GM23338 (cell line): Measurements from ENCODE around the gene TMEM204. TPM values are rescaled to one million over a fixed set of nuclear protein-coding genes. Genes with fewer than 3 reads are reported as not detected.

Experiments
- ATAC-seq: fragments of 200-7000 bp; cut with Tn5 transposase; 3 replicates; pipeline ENCODE4 v1.9.1; 2020
- DNase-seq: peaks from one replicate; pipeline ENCODE4 v3.0.0-alpha.2; 2015; ENCODE audit warnings: low spot score
- H2AFZ ChIP-seq: fragments of 200-600 bp; sonication (generic); 2 replicates; pipeline ENCODE4 v1.8.0; 2016; ENCODE audit warnings: antibody characterized with exemption, mild to moderate bottlenecking, moderate library complexity
- H3F3A ChIP-seq: fragments of 200-600 bp; sonication (generic); replicated peaks from 2 replicates; pipeline ENCODE4 v1.8.0; 2017; ENCODE audit warnings: antibody characterized with exemption, mixed run types, low read depth
- H3K27ac ChIP-seq: fragments of 200-600 bp; sonication (generic); 2 replicates; pipeline ENCODE4 v1.6.1; 2016; ENCODE audit warnings: low read depth
- H3K27me3 ChIP-seq: fragments of 200-600 bp; sonication (generic); 2 replicates; pipeline ENCODE4 v1.8.0; 2016; ENCODE audit warnings: mild to moderate bottlenecking, mixed run types, moderate library complexity; ENCODE audit not compliant: insufficient read depth
- H3K36me3 ChIP-seq: fragments of 200-600 bp; sonication (generic); 2 replicates; pipeline ENCODE4 v1.8.0; 2016; ENCODE audit warnings: mild to moderate bottlenecking; ENCODE audit not compliant: insufficient read depth
- H3K4me1 ChIP-seq: fragments of 200-600 bp; sonication (generic); 2 replicates; pipeline ENCODE4 v1.8.0; 2016; ENCODE audit warnings: mild to moderate bottlenecking, moderate library complexity; ENCODE audit not compliant: insufficient read depth
- H3K4me2 ChIP-seq: fragments of 200-600 bp; sonication (generic); 2 replicates; pipeline ENCODE4 v1.7.1; 2017; ENCODE audit warnings: mixed run types
- H3K4me3 ChIP-seq: fragments of 200-600 bp; sonication (generic); 2 replicates; pipeline ENCODE4 v1.6.1; 2016; ENCODE audit warnings: mixed run types
- H3K79me2 ChIP-seq: fragments of 200-600 bp; sonication (generic); replicated peaks from 2 replicates; pipeline ENCODE4 v1.8.0; 2017; ENCODE audit warnings: mild to moderate bottlenecking; ENCODE audit not compliant: insufficient read depth
- H3K9me2 ChIP-seq: fragments of 200-600 bp; sonication (generic); 2 replicates; pipeline ENCODE4 v1.8.0; 2017; ENCODE audit not compliant: insufficient read depth
- H4K20me1 ChIP-seq: fragments of 200-600 bp; sonication (generic); replicated peaks from 2 replicates; pipeline ENCODE4 v1.8.0; 2017; ENCODE audit warnings: mild to moderate bottlenecking; ENCODE audit not compliant: insufficient read depth
- H3K27ac Mint-ChIP-seq: 2 replicates; pipeline ENCODE4 v1.8.0; 2020; ENCODE audit warnings: inconsistent platforms, mild to moderate bottlenecking, moderate library complexity, mixed read lengths
- H3K27me3 Mint-ChIP-seq: 3 replicates; pipeline ENCODE4 v1.8.0; 2022; ENCODE audit warnings: low read depth, mild to moderate bottlenecking, moderate library complexity, mixed read lengths, inconsistent platforms; ENCODE audit not compliant: insufficient read depth, poor library complexity
- H3K36me3 Mint-ChIP-seq: 3 replicates; pipeline ENCODE4 v1.8.0; 2021; ENCODE audit warnings: low read depth, mild to moderate bottlenecking, inconsistent platforms, moderate library complexity, mixed read lengths
- H3K4me1 Mint-ChIP-seq: 3 replicates; pipeline ENCODE4 v1.8.0; 2020; ENCODE audit warnings: mild to moderate bottlenecking, inconsistent platforms, mixed read lengths
- H3K4me3 Mint-ChIP-seq: 3 replicates; pipeline ENCODE4 v1.8.0; 2021; ENCODE audit warnings: moderate library complexity, mild to moderate bottlenecking, inconsistent platforms, mixed read lengths
- H3K9me3 Mint-ChIP-seq: 3 replicates; pipeline ENCODE4 v1.8.0; 2020; ENCODE audit warnings: moderate library complexity, mild to moderate bottlenecking, inconsistent platforms, mixed read lengths
- CREB1 ChIP-seq: fragments of 250-450 bp; sonication (Bioruptor Pico); IDR thresholded peaks from 2 replicates; pipeline ENCODE4 v1.5.0; 2020; ENCODE audit warnings: low read depth, mild to moderate bottlenecking, moderate library complexity
- EZH2 ChIP-seq: fragments of 200-600 bp; sonication (generic); IDR thresholded peaks from one replicate; pipeline ENCODE4 v1.8.0; 2017; ENCODE audit warnings: antibody characterized with exemption, mild to moderate bottlenecking, low read depth; ENCODE audit not compliant: unreplicated experiment
- EZH2phosphoT487 ChIP-seq: fragments of 200-600 bp; sonication (generic); IDR thresholded peaks from one replicate; pipeline ENCODE4 v1.8.1; 2018; ENCODE audit warnings: antibody characterized with exemption; ENCODE audit not compliant: unreplicated experiment
- JUNB ChIP-seq: IDR thresholded peaks from one replicate; pipeline ENCODE4 v1.6.1; 2016; ENCODE audit warnings: antibody characterized with exemption; ENCODE audit not compliant: unreplicated experiment
- POLR2AphosphoS5 ChIP-seq: IDR thresholded peaks from 2 replicates; pipeline ENCODE4 v1.6.1; 2016; ENCODE audit warnings: antibody characterized with exemption, low read depth
- ZNF331 ChIP-seq: fragments of 250-450 bp; sonication (Bioruptor Pico); IDR thresholded peaks from 2 replicates; pipeline ENCODE4 v1.5.0; 2020; ENCODE audit warnings: low read depth, mild to moderate bottlenecking, moderate library complexity
- polyA plus RNA-seq: library from polyadenylated mRNA; unstranded; fragments of >200 nt; fragmentation: Nextera tagmentation; extraction: Ambion mirVana; gene quantifications from 2 replicates; pipeline ENCODE4 v1.2.1, GENCODE V29; 2016
- total RNA-seq: library from RNA; depleted of rRNA; stranded (reverse); fragments of >200 nt; shearing (Covaris generic); gene quantifications from 2 replicates; pipeline ENCODE4 v1.2.3, GENCODE V29; 2014
- TF ChIP-seq, protein P1 (sequence below), 2 experiments: fragments of 200-600 bp in 1 of 2; sonication (generic) in 1 of 2; conservative IDR thresholded peaks; 2 replicates each; pipeline versions ENCODE4 v1.5.1 to v1.6.1; 2016 to 2017; ENCODE audit warnings: antibody characterized with exemption in 2 of 2, low read depth in 2 of 2, mild to moderate bottlenecking in 2 of 2, moderate library complexity in 1 of 2
- TF ChIP-seq, protein P2 (sequence below): IDR thresholded peaks from one replicate; pipeline ENCODE4 v1.6.1; 2018; ENCODE audit warnings: antibody characterized with exemption; ENCODE audit not compliant: unreplicated experiment

The TMEM204 gene
- total and polyA plus RNA-seq, 2 experiments from 2014 or later, result 0.14 to 0.21 TPM

DNA sequence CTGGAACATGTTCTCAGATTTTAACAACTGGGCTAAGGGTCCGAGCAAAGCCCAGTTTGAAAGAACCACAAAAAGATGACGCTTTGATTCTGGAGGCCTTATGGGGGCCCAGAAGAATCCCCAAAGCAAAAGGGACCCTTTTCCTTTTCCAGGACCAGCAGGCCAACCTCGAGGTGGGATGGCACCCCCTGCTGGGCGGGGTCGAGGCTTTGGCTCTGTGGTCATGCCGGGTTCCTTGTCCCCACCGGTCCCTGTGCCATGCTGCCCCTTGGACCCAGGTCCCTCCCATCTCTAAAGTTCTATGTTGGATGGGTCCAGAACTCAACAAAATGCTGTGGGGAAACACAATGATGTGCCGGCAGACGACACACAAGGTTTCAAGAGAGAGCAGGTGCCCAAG, 30.9 kb downstream of the TMEM204 start:
- no peak overlapping the region for H3K27ac ChIP-seq
- H3K36me3 ChIP-seq, result no peaks in the 10 kb centered on the region
- H4K20me1 ChIP-seq, result no peaks in the 10 kb centered on the region
- TF ChIP-seq POLR2AphosphoS5, result no peak
- TF ChIP-seq, protein P1, sequence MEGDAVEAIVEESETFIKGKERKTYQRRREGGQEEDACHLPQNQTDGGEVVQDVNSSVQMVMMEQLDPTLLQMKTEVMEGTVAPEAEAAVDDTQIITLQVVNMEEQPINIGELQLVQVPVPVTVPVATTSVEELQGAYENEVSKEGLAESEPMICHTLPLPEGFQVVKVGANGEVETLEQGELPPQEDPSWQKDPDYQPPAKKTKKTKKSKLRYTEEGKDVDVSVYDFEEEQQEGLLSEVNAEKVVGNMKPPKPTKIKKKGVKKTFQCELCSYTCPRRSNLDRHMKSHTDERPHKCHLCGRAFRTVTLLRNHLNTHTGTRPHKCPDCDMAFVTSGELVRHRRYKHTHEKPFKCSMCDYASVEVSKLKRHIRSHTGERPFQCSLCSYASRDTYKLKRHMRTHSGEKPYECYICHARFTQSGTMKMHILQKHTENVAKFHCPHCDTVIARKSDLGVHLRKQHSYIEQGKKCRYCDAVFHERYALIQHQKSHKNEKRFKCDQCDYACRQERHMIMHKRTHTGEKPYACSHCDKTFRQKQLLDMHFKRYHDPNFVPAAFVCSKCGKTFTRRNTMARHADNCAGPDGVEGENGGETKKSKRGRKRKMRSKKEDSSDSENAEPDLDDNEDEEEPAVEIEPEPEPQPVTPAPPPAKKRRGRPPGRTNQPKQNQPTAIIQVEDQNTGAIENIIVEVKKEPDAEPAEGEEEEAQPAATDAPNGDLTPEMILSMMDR (conservative IDR thresholded peaks at IDR 0.05; ENCODE audit: low read depth in 2 of 2), result peak in 1 of 2 experiments; percentile 36; a peak in 2 of 4 replicates
- Mint-ChIP-seq H3K9me3 (no peaks in the 10 kb centered on the region), H3K4me1 (peaks cover 3% of the 10 kb centered on the region; the same call in 2 of the 3 replicates), H3K4me3 (no peak overlapping the region), H3K27ac (no peak overlapping the region), H3K27me3 (peaks cover 6% of the 10 kb centered on the region), H3K36me3 (peaks cover 17% of the 10 kb centered on the region; the same call in 1 of the 3 replicates)
- no peak overlapping the region for H3K4me3 ChIP-seq
- no peaks in the 10 kb centered on the region for H3K4me1 ChIP-seq
- no peak overlapping the region for H3K4me2 ChIP-seq
- no peak for DNase-seq
- no peaks in the 10 kb centered on the region for H3F3A ChIP-seq
- H3K27me3 ChIP-seq, result no peaks in the 10 kb centered on the region
- H3K9me2 ChIP-seq, result no peaks in the 10 kb centered on the region
- ATAC-seq, result no peak
- no peak overlapping the region for H2AFZ ChIP-seq
- H3K79me2 ChIP-seq, result no peaks in the 10 kb centered on the region

DNA sequence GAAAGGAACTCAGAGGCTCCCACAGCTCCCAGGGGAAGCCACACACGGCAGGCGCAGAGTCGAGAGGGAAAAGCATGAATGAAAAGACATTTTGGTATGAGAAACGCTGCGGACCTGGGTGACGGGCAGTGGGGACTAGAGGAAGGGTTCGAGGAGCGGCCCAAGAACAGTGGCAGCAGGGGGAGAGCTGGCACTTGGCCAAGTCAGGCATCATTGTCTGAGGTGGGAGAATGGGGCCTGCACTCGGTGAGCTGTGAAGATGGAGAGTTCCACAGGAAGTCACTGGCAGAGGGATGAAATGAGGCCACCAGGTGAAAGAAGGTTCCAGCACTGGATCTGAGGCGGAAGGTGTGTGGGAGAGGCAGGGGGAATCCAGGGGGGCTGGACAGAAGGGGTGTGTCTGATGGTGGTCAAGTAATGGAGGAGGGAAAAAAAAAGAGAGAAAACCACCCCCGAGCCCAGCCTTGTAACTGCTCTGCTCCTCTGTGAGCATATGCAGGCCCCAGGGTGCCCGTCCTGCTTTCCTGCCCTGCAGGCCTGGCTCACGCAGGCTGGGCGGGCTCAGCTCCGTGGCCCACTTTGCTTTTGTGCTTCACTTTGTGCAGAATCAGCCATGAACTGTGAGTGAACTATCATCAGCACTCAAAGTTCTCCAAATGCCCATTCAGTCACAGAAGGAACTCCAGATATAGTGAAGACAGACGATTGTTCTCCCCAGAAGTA, 31.8 kb downstream of the TMEM204 start:
- Histone ChIP-seq H3K4me3 (no peak overlapping the region), H3K9me2 (no peaks in the 10 kb centered on the region), H3K79me2 (no peaks in the 10 kb centered on the region), H3K27ac (no peak overlapping the region), H4K20me1 (no peaks in the 10 kb centered on the region), H2AFZ (no peak overlapping the region), H3K36me3 (no peaks in the 10 kb centered on the region), H3K4me1 (no peaks in the 10 kb centered on the region), H3K4me2 (no peak overlapping the region), H3F3A (no peaks in the 10 kb centered on the region), H3K27me3 (no peaks in the 10 kb centered on the region)
- Mint-ChIP-seq H3K4me1 (peaks cover 3% of the 10 kb centered on the region; the same call in 2 of the 3 replicates), H3K4me3 (no peak overlapping the region), H3K36me3 (peaks cover 19% of the 10 kb centered on the region; the same call in 2 of the 3 replicates), H3K27ac (peak overlapping the region; percentile 34; the same call in 1 of the 2 replicates), H3K27me3 (peaks cover 6% of the 10 kb centered on the region), H3K9me3 (no peaks in the 10 kb centered on the region)
- no peak for ATAC-seq
- TF ChIP-seq, protein P1 (conservative IDR thresholded peaks at IDR 0.05; ENCODE audit: low read depth in 2 of 2), result no peak
- TF ChIP-seq EZH2phosphoT487 (no peak), CREB1 (CRISPR knock-in tag) (no peak)
- no peak for DNase-seq

DNA sequence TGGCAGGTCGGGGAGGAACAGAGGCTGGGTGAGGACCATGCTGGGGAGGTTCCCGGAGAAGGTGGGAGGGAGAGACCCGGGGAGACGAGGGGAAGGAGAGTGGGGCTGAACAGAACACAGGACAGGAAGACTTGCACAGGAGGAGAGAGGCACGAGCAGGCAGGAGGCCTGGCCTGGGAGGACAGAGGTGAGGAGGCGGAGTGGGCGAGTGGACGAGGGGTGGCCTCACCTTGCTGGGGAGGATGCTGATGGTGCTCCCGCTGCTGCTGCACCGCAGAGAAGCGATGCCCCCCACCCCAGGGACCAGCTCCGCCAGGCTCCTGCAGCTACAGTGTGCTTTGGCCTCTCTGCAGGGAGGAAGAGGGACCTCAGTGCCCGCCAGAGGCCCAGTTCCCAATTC, 34.5 kb downstream of the TMEM204 start:
- H3K27me3 Mint-ChIP-seq, result peaks cover 4% of the 10 kb centered on the region
- H3K4me3 Mint-ChIP-seq, result no peak overlapping the region
- no peaks in the 10 kb centered on the region for H3K79me2 ChIP-seq
- H3K27me3 ChIP-seq, result no peaks in the 10 kb centered on the region
- ATAC-seq (no peak), DNase-seq (no peak)
- H3K9me3 Mint-ChIP-seq, result no peaks in the 10 kb centered on the region
- no peak overlapping the region for H3K27ac ChIP-seq
- no peaks in the 10 kb centered on the region for H3K4me1 ChIP-seq
- H3K36me3 Mint-ChIP-seq, result peaks cover 9% of the 10 kb centered on the region
- H3K9me2 ChIP-seq, result no peaks in the 10 kb centered on the region
- H3K4me2 ChIP-seq, result no peak overlapping the region
- no peaks in the 10 kb centered on the region for H3K36me3 ChIP-seq
- no peak overlapping the region for H3K4me3 ChIP-seq
- H2AFZ ChIP-seq, result no peak overlapping the region
- no peak overlapping the region for H3K27ac Mint-ChIP-seq
- H3F3A ChIP-seq, result no peaks in the 10 kb centered on the region
- peaks cover 3% of the 10 kb centered on the region; the same call in 2 of the 3 replicates for H3K4me1 Mint-ChIP-seq
- no peaks in the 10 kb centered on the region for H4K20me1 ChIP-seq
- TF ChIP-seq, protein P2, sequence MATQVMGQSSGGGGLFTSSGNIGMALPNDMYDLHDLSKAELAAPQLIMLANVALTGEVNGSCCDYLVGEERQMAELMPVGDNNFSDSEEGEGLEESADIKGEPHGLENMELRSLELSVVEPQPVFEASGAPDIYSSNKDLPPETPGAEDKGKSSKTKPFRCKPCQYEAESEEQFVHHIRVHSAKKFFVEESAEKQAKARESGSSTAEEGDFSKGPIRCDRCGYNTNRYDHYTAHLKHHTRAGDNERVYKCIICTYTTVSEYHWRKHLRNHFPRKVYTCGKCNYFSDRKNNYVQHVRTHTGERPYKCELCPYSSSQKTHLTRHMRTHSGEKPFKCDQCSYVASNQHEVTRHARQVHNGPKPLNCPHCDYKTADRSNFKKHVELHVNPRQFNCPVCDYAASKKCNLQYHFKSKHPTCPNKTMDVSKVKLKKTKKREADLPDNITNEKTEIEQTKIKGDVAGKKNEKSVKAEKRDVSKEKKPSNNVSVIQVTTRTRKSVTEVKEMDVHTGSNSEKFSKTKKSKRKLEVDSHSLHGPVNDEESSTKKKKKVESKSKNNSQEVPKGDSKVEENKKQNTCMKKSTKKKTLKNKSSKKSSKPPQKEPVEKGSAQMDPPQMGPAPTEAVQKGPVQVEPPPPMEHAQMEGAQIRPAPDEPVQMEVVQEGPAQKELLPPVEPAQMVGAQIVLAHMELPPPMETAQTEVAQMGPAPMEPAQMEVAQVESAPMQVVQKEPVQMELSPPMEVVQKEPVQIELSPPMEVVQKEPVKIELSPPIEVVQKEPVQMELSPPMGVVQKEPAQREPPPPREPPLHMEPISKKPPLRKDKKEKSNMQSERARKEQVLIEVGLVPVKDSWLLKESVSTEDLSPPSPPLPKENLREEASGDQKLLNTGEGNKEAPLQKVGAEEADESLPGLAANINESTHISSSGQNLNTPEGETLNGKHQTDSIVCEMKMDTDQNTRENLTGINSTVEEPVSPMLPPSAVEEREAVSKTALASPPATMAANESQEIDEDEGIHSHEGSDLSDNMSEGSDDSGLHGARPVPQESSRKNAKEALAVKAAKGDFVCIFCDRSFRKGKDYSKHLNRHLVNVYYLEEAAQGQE, result no peak
- TF ChIP-seq, protein P1 (conservative IDR thresholded peaks at IDR 0.05; ENCODE audit: low read depth in 2 of 2), result no peak
- TF ChIP-seq ZNF331 (CRISPR knock-in tag) (no peak), JUNB (no peak), EZH2 (no peak)
